ENCODE results near the gene KIF5A. TPM values are rescaled to one million over a fixed set of nuclear protein-coding genes. Genes with fewer than 3 reads are reported as not detected.
A peak's percentile ranks its signal among the peaks of the same experiment; 100 is the strongest.

KIF5A gene
- total and polyA plus RNA-seq, 2 donors (not counting 1 experiment from before 2014, with no cell fraction given) = 0.09 to 0.67 TPM

DNA sequence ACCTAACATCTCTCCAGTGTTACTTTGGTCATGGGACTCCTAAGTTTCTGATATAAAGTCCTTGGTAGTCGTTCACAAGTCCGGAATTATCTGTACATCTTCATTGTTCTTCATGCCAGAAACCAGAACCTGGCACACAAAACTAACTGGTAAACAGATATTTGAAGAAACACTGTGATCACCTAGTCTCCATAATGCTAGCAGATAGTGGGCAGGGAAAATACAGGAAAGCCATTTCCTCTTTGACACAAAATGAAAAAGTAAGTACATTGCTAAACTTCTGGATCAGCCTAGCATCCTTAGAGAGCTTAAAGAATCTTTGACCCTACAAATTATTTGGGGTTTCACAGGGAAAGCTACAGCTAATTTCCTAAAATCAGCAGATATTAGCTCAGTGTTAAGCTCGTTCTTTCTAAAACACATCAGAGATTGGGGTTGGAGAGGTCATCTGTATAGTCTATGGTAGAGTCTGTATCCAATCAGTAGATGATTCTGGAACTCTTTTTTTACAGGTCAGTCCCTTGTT is 34.4 kb upstream of the KIF5A start:
- peaks cover 27 to 69% of the 10 kb centered on the region in 2 experiments for H3K36me3 ChIP-seq (replicated peaks in 1 of 2; ENCODE audit: control extremely low read depth in 1 of 2, control insufficient read depth in 1 of 2, extremely low read depth in 1 of 2, insufficient read depth in 2 of 2, low read length in 1 of 2)
- Mint-ChIP-seq H3K4me3 (no peak overlapping the region), H3K27me3 (no peaks in the 10 kb centered on the region), H3K9me3 (ENCODE audit: insufficient read depth) (no peaks in the 10 kb centered on the region), H3K27ac (no peak overlapping the region), H3K4me1 (peaks cover 23% of the 10 kb centered on the region)
- no peak overlapping the region for H2AFZ ChIP-seq (ENCODE audit: insufficient read depth, low read depth, low read length, poor library complexity, severe bottlenecking)
- H3K4me3 ChIP-seq (ENCODE audit: control extremely low read depth in 1 of 5, extremely low read depth in 1 of 5, insufficient read depth in 1 of 5, low read depth in 2 of 5, low read length in 4 of 5) = no peak overlapping the region
- H3K27ac ChIP-seq (ENCODE audit: low read length in 2 of 2) = peak overlapping the region in 1 of 2 donors; percentile 10
- H3K4me1 ChIP-seq (ENCODE audit: control insufficient read depth in 2 of 2, insufficient read depth in 2 of 2, low read length in 2 of 2) = peaks cover 15 to 21% of the 10 kb centered on the region in 2 donors
- DNase-seq (no peak), ATAC-seq (ENCODE audit: low read depth) (no peak)
- peaks cover 19% of the 10 kb centered on the region for H4K20me1 ChIP-seq (ENCODE audit: control insufficient read depth, insufficient read depth, low read length, poor library complexity, severe bottlenecking)
- no peak overlapping the region for H3K4me2 ChIP-seq (replicated peaks; ENCODE audit: low read depth, low read length, poor library complexity, severe bottlenecking)
- POLR2A ChIA-PET = interaction anchor here (0.6 to 2.3 kb wide), 2 partner anchors 19 to 38 kb away, joined by 4 to 5 read pairs; no protein-coding TSS in a partner anchor
- H3K9ac ChIP-seq (ENCODE audit: low read length) = no peak overlapping the region
- no peak for TF ChIP-seq EZH2 (IDR thresholded peaks at IDR 0.05; ENCODE audit: borderline replicate concordance, insufficient read depth, low read depth, low read length, poor library complexity, severe bottlenecking)
- TF ChIP-seq, protein P1, sequence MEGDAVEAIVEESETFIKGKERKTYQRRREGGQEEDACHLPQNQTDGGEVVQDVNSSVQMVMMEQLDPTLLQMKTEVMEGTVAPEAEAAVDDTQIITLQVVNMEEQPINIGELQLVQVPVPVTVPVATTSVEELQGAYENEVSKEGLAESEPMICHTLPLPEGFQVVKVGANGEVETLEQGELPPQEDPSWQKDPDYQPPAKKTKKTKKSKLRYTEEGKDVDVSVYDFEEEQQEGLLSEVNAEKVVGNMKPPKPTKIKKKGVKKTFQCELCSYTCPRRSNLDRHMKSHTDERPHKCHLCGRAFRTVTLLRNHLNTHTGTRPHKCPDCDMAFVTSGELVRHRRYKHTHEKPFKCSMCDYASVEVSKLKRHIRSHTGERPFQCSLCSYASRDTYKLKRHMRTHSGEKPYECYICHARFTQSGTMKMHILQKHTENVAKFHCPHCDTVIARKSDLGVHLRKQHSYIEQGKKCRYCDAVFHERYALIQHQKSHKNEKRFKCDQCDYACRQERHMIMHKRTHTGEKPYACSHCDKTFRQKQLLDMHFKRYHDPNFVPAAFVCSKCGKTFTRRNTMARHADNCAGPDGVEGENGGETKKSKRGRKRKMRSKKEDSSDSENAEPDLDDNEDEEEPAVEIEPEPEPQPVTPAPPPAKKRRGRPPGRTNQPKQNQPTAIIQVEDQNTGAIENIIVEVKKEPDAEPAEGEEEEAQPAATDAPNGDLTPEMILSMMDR (IDR thresholded peaks at IDR 0.05) = no peak
- no CpG with 5 or more reads among the region's 3 CpGs for WGBS (ENCODE audit: insufficient coverage)
- no peaks in the 10 kb centered on the region for H3K9me3 ChIP-seq (ENCODE audit: control extremely low read depth in 1 of 3, control insufficient read depth in 2 of 3, insufficient read depth in 1 of 3, low read length in 2 of 3)
- H3K79me2 ChIP-seq (ENCODE audit: control insufficient read depth, insufficient read depth, low read length) = peaks cover 25% of the 10 kb centered on the region
- CTCF ChIA-PET = interaction anchor here (1.2 kb wide), 2 partner anchors 55 to 60 kb away, joined by 3 read pairs; partner anchors contain the start of gene INHBE
- H3K27me3 ChIP-seq (replicated peaks in 1 of 4; ENCODE audit: control extremely low read depth in 1 of 4, control insufficient read depth in 3 of 4, insufficient read depth in 4 of 4, low read length in 3 of 4) = no peaks in the 10 kb centered on the region
- intact Hi-C loops (cut with micrococcal nuclease) = no loop called here

- TF ChIP-seq, protein P1 (IDR thresholded peaks at IDR 0.05) = no peak
- TF ChIP-seq EZH2 (IDR thresholded peaks at IDR 0.05; ENCODE audit: borderline replicate concordance, insufficient read depth, low read depth, low read length, poor library complexity, severe bottlenecking) = no peak
- no peak for ATAC-seq (ENCODE audit: low read depth)
- H3K4me1 ChIP-seq (ENCODE audit: control insufficient read depth in 2 of 2, insufficient read depth in 2 of 2, low read length in 2 of 2) = peaks cover 17 to 25% of the 10 kb centered on the region in 2 donors
- H3K27me3 ChIP-seq (replicated peaks in 1 of 4; ENCODE audit: control extremely low read depth in 1 of 4, control insufficient read depth in 3 of 4, insufficient read depth in 4 of 4, low read length in 3 of 4) = no peaks in the 10 kb centered on the region
- Mint-ChIP-seq H3K9me3 (ENCODE audit: insufficient read depth) (no peaks in the 10 kb centered on the region), H3K4me1 (peaks cover 27% of the 10 kb centered on the region), H3K27me3 (no peaks in the 10 kb centered on the region), H3K27ac (peak overlapping the region; percentile 41), H3K4me3 (no peak overlapping the region)
- H3K27ac ChIP-seq (ENCODE audit: low read length in 2 of 2) = no peak overlapping the region
- no peaks in the 10 kb centered on the region for H3K9me3 ChIP-seq (ENCODE audit: control extremely low read depth in 1 of 3, control insufficient read depth in 2 of 3, insufficient read depth in 1 of 3, low read length in 2 of 3)
- peaks cover 25% of the 10 kb centered on the region for H3K79me2 ChIP-seq (ENCODE audit: control insufficient read depth, insufficient read depth, low read length)
- WGBS (ENCODE audit: insufficient coverage) = 94% methylated on average over 5 of the region's 11 CpGs
- DNase-seq = no peak
- peaks cover 27 to 68% of the 10 kb centered on the region in 2 experiments for H3K36me3 ChIP-seq (replicated peaks in 1 of 2; ENCODE audit: control extremely low read depth in 1 of 2, control insufficient read depth in 1 of 2, extremely low read depth in 1 of 2, insufficient read depth in 2 of 2, low read length in 1 of 2)
- H2AFZ ChIP-seq (ENCODE audit: insufficient read depth, low read depth, low read length, poor library complexity, severe bottlenecking) = no peak overlapping the region
- intact Hi-C loops (cut with micrococcal nuclease) = no loop called here
- peaks cover 19% of the 10 kb centered on the region for H4K20me1 ChIP-seq (ENCODE audit: control insufficient read depth, insufficient read depth, low read length, poor library complexity, severe bottlenecking)
- H3K4me2 ChIP-seq (replicated peaks; ENCODE audit: low read depth, low read length, poor library complexity, severe bottlenecking) = no peak overlapping the region
- ChIA-PET CTCF (interaction anchor here (1.2 kb wide), 2 partner anchors 56 to 61 kb away, joined by 3 read pairs; partner anchors contain the start of gene INHBE), POLR2A (interaction anchor here (0.6 to 2.3 kb wide), 3 partner anchors 16 to 69 kb away, joined by 3 to 5 read pairs (median 4); no protein-coding TSS in a partner anchor)
- no peak overlapping the region for H3K9ac ChIP-seq (ENCODE audit: low read length)
- no peak overlapping the region for H3K4me3 ChIP-seq (ENCODE audit: control extremely low read depth in 1 of 5, extremely low read depth in 1 of 5, insufficient read depth in 1 of 5, low read depth in 2 of 5, low read length in 4 of 5)
These were observed 33.8 kb upstream of the KIF5A start for GRCh38 chr12:57515934-57516541.
